HG03175 (cell line): ENCODE measurements around the gene ABHD2.
"Not testable (repeated sequence)": the region's sequence is repeated elsewhere in the genome, so short reads cannot be mapped to it uniquely, and the experiment has no call there.

Experiments used
- ATAC-seq: cut with Tn5 transposase; IDR thresholded peaks from one replicate; pipeline ENCODE4 v1.9.1; 2021; ENCODE audit warnings: mild to moderate bottlenecking, moderate library complexity; ENCODE audit not compliant: unreplicated experiment

ABHD2 gene

GRCh38 chr15:89217031-89217430 lies 128.8 kb downstream of the ABHD2 start:
- no peak for ATAC-seq

- ATAC-seq: no peak
These were observed 129.6 kb downstream of the ABHD2 start for GRCh38 chr15:89217686-89218376.

DNA sequence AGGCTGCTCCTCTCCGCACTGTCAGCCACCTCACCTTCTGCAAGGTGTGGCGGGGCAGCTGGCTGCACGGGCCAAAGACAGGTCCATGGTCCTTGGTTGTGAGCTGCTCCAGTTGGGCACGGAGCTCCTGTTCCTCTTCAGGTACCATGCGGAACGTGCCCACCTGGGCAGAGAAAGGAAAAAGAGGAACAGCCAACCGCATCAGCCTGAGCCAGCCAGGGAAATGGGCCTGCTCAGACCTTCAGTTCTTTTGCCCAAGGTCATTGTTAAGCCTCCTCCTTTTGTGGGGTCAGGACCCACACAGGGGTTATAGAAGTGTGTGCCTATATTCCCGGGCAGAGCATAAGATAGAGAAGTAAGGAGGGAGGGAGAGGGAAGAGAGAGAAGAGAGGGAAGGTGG lies 130.3 kb downstream of the ABHD2 start:
- ATAC-seq: no peak

- ATAC-seq: no peak
These were observed 133.3 kb downstream of the ABHD2 start, which contains the start of gene RLBP1 for GRCh38 chr15:89221543-89221942. RLBP1 (minus strand) TSS chr15:89221579; CDS start chr15:89218975, 2,604 bp downstream.

GRCh38 chr15:89225588-89225987 lies 137.3 kb downstream of the ABHD2 start:
- no peak for ATAC-seq

DNA sequence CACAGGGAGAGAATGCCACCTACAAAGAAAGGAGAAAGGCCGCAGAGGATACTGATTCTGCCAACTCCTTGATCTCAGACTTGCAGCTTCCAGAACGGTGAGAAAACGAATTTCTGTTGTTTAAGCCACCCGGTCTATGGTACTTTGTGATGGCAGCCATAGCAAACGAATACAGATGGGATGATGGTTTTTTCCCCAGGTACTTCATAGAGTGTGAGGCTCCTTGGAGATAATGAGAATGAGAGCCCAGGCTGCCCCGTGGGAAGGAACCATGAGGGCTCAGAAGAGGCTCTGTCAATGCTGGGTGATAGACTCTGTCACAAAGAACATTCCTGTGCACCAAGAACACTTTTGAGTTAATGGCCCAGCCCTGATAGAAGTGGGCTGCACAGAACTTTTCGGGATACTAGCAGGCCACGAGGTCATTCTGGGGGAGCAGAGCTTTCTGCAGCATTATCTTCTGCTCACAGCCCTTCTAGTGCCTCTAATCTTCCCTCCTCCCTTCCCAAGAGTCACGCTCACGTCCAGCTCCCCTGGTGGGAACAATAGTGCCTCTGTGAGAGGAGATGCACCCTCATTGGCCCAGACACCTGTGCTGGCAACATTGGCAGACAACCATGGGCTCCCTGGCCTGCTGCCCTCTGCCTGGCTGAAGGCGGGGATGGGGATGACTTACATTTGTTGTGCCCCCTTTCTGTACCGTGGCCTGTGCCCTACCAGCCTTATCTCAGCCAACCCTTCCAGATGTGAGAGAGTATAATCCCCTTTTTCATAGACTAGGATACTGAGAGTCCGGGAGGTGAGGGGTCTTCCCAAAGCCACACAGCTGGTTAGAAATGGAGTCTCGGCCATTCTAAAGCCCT lies 138.3 kb downstream of the ABHD2 start:
- ATAC-seq: no peak

DNA sequence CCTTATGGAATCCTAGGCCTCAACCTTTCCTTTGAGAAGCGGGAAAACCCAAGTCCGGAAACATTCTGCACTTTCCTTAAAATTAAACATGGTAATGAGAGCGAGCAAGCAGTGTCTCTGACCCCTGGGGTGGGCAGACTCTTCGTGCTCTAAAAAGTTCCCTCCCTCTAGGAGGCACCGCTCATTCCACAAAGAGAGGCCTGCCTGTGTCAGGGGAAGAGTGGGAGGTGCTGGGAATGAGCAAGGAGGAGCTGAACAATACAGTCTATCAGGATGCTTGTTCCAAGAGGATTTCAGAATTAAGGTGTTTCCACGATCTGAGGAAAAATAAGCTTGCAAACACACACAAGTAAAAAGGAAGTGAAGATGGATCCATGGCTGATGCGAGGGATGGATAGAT lies 139.2 kb downstream of the ABHD2 start:
- ATAC-seq: no peak

- no peak for ATAC-seq
These were observed 142.0 kb downstream of the ABHD2 start for GRCh38 chr15:89230277-89230676.

- no peak for ATAC-seq
These were observed 143.6 kb downstream of the ABHD2 start for GRCh38 chr15:89231832-89232231.

GRCh38 chr15:89239883-89240810 lies 151.9 kb downstream of the ABHD2 start:
- not testable (repeated sequence) for ATAC-seq

DNA sequence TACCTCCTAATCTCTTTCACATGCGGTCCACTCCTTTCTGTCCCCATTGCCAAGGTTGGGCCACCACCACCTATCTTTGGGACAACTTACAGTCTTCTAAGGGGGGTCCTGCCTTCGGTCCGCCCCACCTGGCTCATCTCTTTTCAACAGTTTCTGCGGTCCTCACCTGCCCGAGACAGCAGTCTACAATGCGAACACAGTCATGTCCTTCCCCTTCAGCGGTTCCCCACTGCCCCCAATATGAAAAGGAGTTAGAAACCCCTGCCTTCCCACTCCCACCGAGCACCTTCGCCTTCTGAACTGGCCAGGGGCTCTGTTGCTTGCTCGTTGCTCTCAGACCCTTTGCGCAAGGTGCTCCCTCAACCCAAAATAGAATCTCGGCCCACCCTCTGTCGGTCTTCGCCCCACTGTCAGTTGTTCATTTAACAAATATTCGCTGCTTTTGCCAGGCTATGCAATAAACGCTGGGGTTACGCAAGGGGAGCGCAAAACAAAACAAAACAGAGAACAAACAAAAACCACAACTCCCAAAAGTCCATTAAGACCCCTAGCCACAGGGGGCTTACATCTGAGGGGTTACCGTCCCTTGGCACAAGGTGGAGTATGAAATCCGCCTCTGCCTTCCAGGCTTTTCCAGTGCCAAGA lies 154.9 kb downstream of the ABHD2 start:
- no peak for ATAC-seq

- ATAC-seq: peak; percentile 96
These were observed 155.7 kb downstream of the ABHD2 start, which contains the start of gene FANCI for GRCh38 chr15:89243691-89244573. FANCI (plus strand) TSS chr15:89243979; CDS start chr15:89247648, 3,669 bp downstream.

DNA sequence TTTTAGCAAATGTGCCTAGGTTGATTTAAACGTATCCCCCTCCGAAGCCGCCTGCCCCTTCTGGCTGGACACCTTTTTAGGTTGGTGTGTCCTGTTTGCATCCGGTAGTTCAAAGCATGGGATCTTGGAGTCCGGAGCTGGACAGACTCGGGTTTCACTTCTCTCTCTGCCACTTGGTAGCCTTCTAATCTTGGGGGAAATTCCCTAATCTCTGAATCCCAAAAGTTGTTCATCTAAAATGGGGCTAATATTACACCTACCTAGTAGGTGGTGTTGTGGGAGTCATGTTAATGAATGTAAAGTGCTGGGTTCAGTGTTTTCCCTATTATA lies 156.3 kb downstream of the ABHD2 start:
- peak; percentile 15 for ATAC-seq

DNA sequence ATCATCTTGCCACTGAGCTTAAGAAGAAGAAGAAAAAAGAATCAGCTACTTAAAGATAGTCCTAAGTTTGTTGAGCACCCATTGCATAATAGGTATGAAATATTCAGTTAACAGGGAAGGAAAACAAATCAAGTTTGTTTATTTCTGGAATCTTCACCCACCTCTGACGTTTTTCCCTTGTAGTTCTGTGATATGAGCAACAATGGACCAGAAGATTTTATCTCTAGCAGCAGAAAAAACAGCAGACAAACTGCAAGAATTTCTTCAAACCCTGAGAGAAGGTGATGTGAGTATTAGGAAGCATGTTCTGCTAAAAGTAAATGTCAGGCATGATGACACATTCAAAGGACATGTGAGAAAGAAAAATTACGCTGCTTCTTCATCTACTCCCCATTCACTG lies 159.2 kb downstream of the ABHD2 start:
- ATAC-seq: no peak

- ATAC-seq: no peak
These were observed 160.3 kb downstream of the ABHD2 start for GRCh38 chr15:89248584-89248983.

DNA sequence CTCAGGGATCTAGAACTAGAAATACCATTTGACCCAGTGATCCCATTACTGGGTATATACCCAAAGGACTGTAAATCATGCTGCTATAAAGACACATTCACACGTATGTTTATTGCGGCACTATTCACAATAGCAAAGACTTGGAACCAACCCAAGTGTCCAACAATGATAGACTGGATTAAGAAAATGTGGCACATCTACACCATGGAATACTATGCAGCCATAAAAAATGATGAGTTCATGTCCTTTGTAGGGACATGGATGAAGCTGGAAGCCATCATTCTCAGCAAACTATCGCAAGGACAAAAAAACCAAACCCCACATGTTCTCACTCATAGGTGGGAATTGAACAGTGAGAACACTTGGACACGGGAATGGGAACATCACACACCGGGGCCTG lies 161.9 kb downstream of the ABHD2 start:
- ATAC-seq: not testable (repeated sequence)
